Inferior parietal cortex (tissue), 1 donor: ENCODE results near the gene GNB4.

Experiments used
- DNase-seq: peaks from one replicate; pipeline ENCODE4 v3.0.0-alpha.2; 2016; ENCODE audit errors: extremely low spot score

Gene GNB4

GRCh38 chr3:179451265-179452175 lies at the start of gene GNB4:
Gene GNB4, minus strand, starts transcription at chr3:179451470. Its CDS starts 25,270 bp downstream, at chr3:179426200.
- peak; percentile 56 for DNase-seq

- no peak for DNase-seq
These were observed 44.2 kb upstream of the GNB4 start for GRCh38 chr3:179495483-179495882.

- DNase-seq: no peak
These were observed 42.0 kb upstream of the GNB4 start for GRCh38 chr3:179493260-179493659.

GRCh38 chr3:179488213-179488612 lies 36.9 kb upstream of the GNB4 start:
- no peak for DNase-seq

GRCh38 chr3:179486806-179487205 lies 35.5 kb upstream of the GNB4 start:
- DNase-seq: no peak

- no peak for DNase-seq
These were observed 31.6 kb upstream of the GNB4 start for GRCh38 chr3:179482857-179483256.

GRCh38 chr3:179476215-179476614 lies 24.9 kb upstream of the GNB4 start:
- no peak for DNase-seq

GRCh38 chr3:179474480-179474879 lies 23.2 kb upstream of the GNB4 start:
- DNase-seq: no peak

- no peak for DNase-seq
These were observed 22.3 kb upstream of the GNB4 start for GRCh38 chr3:179473565-179473964.

- no peak for DNase-seq
These were observed 13.2 kb upstream of the GNB4 start for GRCh38 chr3:179464323-179465092.

- DNase-seq: no peak
These were observed 12.0 kb upstream of the GNB4 start for GRCh38 chr3:179463319-179463718.

GRCh38 chr3:179460260-179460659 lies 9.0 kb upstream of the GNB4 start:
- no peak for DNase-seq

GRCh38 chr3:179455954-179456353 lies 4.7 kb upstream of the GNB4 start:
- DNase-seq: no peak

- DNase-seq: no peak
These were observed 3.6 kb upstream of the GNB4 start for GRCh38 chr3:179454887-179455286.

- no peak for DNase-seq
These were observed 2.7 kb upstream of the GNB4 start for GRCh38 chr3:179453967-179454366.

- DNase-seq: no peak
These were observed 1.6 kb upstream of the GNB4 start for GRCh38 chr3:179452872-179453271.

- DNase-seq: no peak
These were observed 900 bp upstream of the GNB4 start for GRCh38 chr3:179452176-179452564.

GRCh38 chr3:179450901-179451264 lies 387 bp downstream of the GNB4 start:
- DNase-seq: no peak

GRCh38 chr3:179450261-179450701 lies 989 bp downstream of the GNB4 start:
- no peak for DNase-seq

GRCh38 chr3:179449636-179450035 lies 1.6 kb downstream of the GNB4 start:
- DNase-seq: no peak

GRCh38 chr3:179447251-179447650 lies 4.0 kb downstream of the GNB4 start:
- DNase-seq: no peak

GRCh38 chr3:179446501-179446900 lies 4.8 kb downstream of the GNB4 start:
- no peak for DNase-seq

- DNase-seq: no peak
These were observed 12.4 kb downstream of the GNB4 start for GRCh38 chr3:179438841-179439240.
